ENCODE results near the gene CHAF1A.

The CHAF1A gene

GRCh38 chr19:4442819-4443146 lies 40.3 kb downstream of the CHAF1A start:
- Histone ChIP-seq H3K4me1 (ENCODE audit: insufficient read depth, low read length, poor library complexity, severe bottlenecking) (no peaks in the 10 kb centered on the region), H4K20me1 (ENCODE audit: insufficient read depth, low read length, poor library complexity, severe bottlenecking) (no peaks in the 10 kb centered on the region), H3K27me3 (ENCODE audit: insufficient read depth, low read length, poor library complexity, severe bottlenecking) (no peaks in the 10 kb centered on the region), H3K36me3 (ENCODE audit: insufficient read depth, low read length) (peaks cover 74% of the 10 kb centered on the region; the same call in 1 of the 2 replicates), H3K4me2 (ENCODE audit: low read depth, low read length, poor library complexity, severe bottlenecking) (no peak overlapping the region), H3K4me3 (ENCODE audit: low read length, poor library complexity, severe bottlenecking) (no peak overlapping the region), H3K79me2 (ENCODE audit: insufficient read depth, low read length) (no peaks in the 10 kb centered on the region), H3K9me3 (ENCODE audit: insufficient read depth, low read depth, low read length) (no peaks in the 10 kb centered on the region), H3F3A (ENCODE audit: low read depth) (no peaks in the 10 kb centered on the region), H3K9me2 (replicated peaks; ENCODE audit: low read depth, low read length) (no peaks in the 10 kb centered on the region), H2AFZ (ENCODE audit: low read length) (no peak overlapping the region), H3K9ac (ENCODE audit: low read depth, low read length, poor library complexity, severe bottlenecking) (no peak overlapping the region)
- TF ChIP-seq CTCF (conservative IDR thresholded peaks at IDR 0.05; ENCODE audit: low read length) (no peak), EZH2phosphoT487 (IDR thresholded peaks at IDR 0.05; ENCODE audit: borderline replicate concordance) (no peak)

- Histone ChIP-seq H2AFZ (ENCODE audit: low read length) (no peak overlapping the region), H3K36me3 (ENCODE audit: insufficient read depth, low read length) (peaks cover 74% of the 10 kb centered on the region; the same call in 1 of the 2 replicates), H3K9me2 (replicated peaks; ENCODE audit: low read depth, low read length) (no peaks in the 10 kb centered on the region), H3F3A (ENCODE audit: low read depth) (no peaks in the 10 kb centered on the region), H3K9me3 (ENCODE audit: insufficient read depth, low read depth, low read length) (no peaks in the 10 kb centered on the region), H3K9ac (ENCODE audit: low read depth, low read length, poor library complexity, severe bottlenecking) (no peak overlapping the region), H4K20me1 (ENCODE audit: insufficient read depth, low read length, poor library complexity, severe bottlenecking) (no peaks in the 10 kb centered on the region), H3K27me3 (ENCODE audit: insufficient read depth, low read length, poor library complexity, severe bottlenecking) (no peaks in the 10 kb centered on the region), H3K79me2 (ENCODE audit: insufficient read depth, low read length) (no peaks in the 10 kb centered on the region), H3K4me3 (ENCODE audit: low read length, poor library complexity, severe bottlenecking) (no peak overlapping the region), H3K4me2 (ENCODE audit: low read depth, low read length, poor library complexity, severe bottlenecking) (no peak overlapping the region), H3K4me1 (ENCODE audit: insufficient read depth, low read length, poor library complexity, severe bottlenecking) (no peaks in the 10 kb centered on the region)
- no peak for TF ChIP-seq CTCF (conservative IDR thresholded peaks at IDR 0.05; ENCODE audit: low read length)
- no peak for TF ChIP-seq EZH2phosphoT487 (IDR thresholded peaks at IDR 0.05; ENCODE audit: borderline replicate concordance)
Measured at GRCh38 chr19:4443188-4443587, 40.7 kb downstream of the CHAF1A start.

DNA sequence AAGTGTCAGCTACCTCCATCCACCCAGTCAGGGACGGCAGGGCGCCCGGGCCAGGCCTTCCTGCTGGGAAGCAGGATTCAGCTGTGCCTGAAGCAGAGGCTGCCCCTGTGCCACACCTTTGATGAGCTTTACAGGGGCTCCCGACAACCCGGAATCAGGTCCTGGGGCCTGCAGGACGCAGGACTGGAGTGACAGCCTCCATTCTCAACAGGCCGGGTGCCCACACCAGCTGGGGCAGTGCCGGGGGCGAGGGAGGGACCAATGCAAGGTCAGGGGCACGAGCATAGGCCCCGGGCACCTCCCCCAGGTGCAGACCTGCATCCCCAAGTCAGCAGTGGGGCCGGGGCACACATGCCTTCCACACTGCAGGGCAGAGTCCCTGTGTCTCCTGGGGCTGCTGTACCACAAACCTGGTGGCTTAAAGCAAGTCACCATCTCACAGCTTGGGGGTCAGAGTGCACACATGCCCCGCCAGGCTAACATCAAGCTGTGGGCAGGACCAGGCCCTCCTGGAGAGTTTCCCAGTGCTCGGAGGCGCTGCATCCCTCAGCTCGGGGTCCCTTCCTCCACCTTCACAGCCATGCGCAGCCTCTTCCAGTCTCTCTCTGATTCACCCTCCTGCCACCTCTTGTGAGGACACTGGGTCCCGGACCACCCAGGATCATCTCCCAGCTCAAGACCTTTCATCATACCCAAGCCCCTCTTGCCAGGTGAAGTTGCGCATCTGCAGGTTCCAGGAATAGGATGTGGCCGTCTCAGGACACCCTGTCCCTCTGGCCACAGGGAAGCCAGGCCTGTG lies 41.7 kb downstream of the CHAF1A start:
- Histone ChIP-seq H3K79me2 (ENCODE audit: insufficient read depth, low read length) (no peaks in the 10 kb centered on the region), H3K9me3 (ENCODE audit: insufficient read depth, low read depth, low read length) (no peaks in the 10 kb centered on the region), H4K20me1 (ENCODE audit: insufficient read depth, low read length, poor library complexity, severe bottlenecking) (no peaks in the 10 kb centered on the region), H2AFZ (ENCODE audit: low read length) (no peak overlapping the region), H3K4me2 (ENCODE audit: low read depth, low read length, poor library complexity, severe bottlenecking) (no peak overlapping the region), H3K4me1 (ENCODE audit: insufficient read depth, low read length, poor library complexity, severe bottlenecking) (no peaks in the 10 kb centered on the region), H3K27me3 (ENCODE audit: insufficient read depth, low read length, poor library complexity, severe bottlenecking) (no peaks in the 10 kb centered on the region), H3K36me3 (ENCODE audit: insufficient read depth, low read length) (peaks cover 79% of the 10 kb centered on the region; the same call in 1 of the 2 replicates), H3K9me2 (replicated peaks; ENCODE audit: low read depth, low read length) (no peaks in the 10 kb centered on the region), H3K9ac (ENCODE audit: low read depth, low read length, poor library complexity, severe bottlenecking) (no peak overlapping the region), H3F3A (ENCODE audit: low read depth) (no peaks in the 10 kb centered on the region), H3K4me3 (ENCODE audit: low read length, poor library complexity, severe bottlenecking) (no peak overlapping the region)
- TF ChIP-seq EZH2phosphoT487 (IDR thresholded peaks at IDR 0.05; ENCODE audit: borderline replicate concordance): no peak
- TF ChIP-seq CTCF (conservative IDR thresholded peaks at IDR 0.05; ENCODE audit: low read length): no peak
